Coronary artery (tissue), 2 donors: ENCODE measurements around the gene PID1.

Source experiments
- DNase-seq: peaks from one replicate; pipeline ENCODE4 v3.0.0-alpha.2; 2017; ENCODE audit warnings: low spot score
- H3K27ac ChIP-seq, 2 donors: fragments of 200-600 bp; sonication (generic); one replicate each; pipeline ENCODE4 v1.5.1; 2016 to 2019
- H3K4me3 ChIP-seq: fragments of 200-600 bp; sonication (generic); 2 replicates; pipeline ENCODE4 v1.5.1; 2016; ENCODE audit warnings: mild to moderate bottlenecking, moderate library complexity
- TF ChIP-seq, protein P1 (sequence below): fragments of 200-600 bp; sonication (generic); IDR thresholded peaks from one replicate; pipeline ENCODE4 v1.5.1; 2019; ENCODE audit warnings: antibody characterized with exemption

Gene PID1

DNA sequence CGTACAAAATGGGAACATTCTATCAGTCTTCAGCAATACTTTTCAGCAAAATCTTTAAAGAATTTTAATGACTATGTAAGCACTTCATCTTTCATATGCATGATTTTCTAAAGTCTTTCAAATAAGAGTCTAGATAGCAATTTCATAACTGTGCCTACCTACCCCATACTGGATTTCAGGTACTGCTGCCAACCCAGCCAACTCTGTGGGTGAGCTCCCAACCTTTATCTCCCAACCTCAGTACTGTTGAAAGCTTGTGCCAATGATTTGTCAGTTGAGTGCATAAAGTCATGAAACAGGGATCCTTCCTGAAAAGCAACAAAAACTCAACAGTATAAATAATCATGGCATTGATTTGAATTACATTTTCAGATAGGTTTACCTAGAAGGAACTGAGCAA lies 296.9 kb downstream of the PID1 start:
- no peak overlapping the region for H3K27ac ChIP-seq
- no peak for DNase-seq
- TF ChIP-seq, protein P1, sequence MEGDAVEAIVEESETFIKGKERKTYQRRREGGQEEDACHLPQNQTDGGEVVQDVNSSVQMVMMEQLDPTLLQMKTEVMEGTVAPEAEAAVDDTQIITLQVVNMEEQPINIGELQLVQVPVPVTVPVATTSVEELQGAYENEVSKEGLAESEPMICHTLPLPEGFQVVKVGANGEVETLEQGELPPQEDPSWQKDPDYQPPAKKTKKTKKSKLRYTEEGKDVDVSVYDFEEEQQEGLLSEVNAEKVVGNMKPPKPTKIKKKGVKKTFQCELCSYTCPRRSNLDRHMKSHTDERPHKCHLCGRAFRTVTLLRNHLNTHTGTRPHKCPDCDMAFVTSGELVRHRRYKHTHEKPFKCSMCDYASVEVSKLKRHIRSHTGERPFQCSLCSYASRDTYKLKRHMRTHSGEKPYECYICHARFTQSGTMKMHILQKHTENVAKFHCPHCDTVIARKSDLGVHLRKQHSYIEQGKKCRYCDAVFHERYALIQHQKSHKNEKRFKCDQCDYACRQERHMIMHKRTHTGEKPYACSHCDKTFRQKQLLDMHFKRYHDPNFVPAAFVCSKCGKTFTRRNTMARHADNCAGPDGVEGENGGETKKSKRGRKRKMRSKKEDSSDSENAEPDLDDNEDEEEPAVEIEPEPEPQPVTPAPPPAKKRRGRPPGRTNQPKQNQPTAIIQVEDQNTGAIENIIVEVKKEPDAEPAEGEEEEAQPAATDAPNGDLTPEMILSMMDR, result no peak

More for the DNA sequence above, 296.9 kb downstream of the PID1 start:
- H3K4me3 ChIP-seq, result no peak overlapping the region
